Mammary epithelial cell (primary cell): ENCODE data around the gene SNX6.
"Not testable (repeated sequence)": the region's sequence is repeated elsewhere in the genome, so short reads cannot be mapped to it uniquely, and the experiment has no call there.

Experiments
- CTCF ChIP-seq, 2 donors: IDR thresholded peaks in 1 of 2; conservative IDR thresholded peaks in 1 of 2; 2 replicates each; pipeline ENCODE4 v1.5.1; 2011 to 2012; ENCODE audit warnings: inconsistent platforms in 2 of 2, low read length in 2 of 2, mild to moderate bottlenecking in 2 of 2, control low read depth in 1 of 2, low read depth in 1 of 2; ENCODE audit not compliant: insufficient read depth in 1 of 2; ENCODE audit errors: extremely low read depth in 1 of 2
- EZH2 ChIP-seq: IDR thresholded peaks from 2 replicates; pipeline ENCODE4 v1.6.1; 2012; ENCODE audit warnings: low read length, inconsistent platforms, borderline replicate concordance

GRCh38 chr14:34540181-34541059 is 89.5 kb downstream of the SNX6 start:
- TF ChIP-seq CTCF (conservative IDR thresholded peaks at IDR 0.05 in 1 of 2, IDR thresholded peaks at IDR 0.05 in 1 of 2; ENCODE audit: extremely low read depth in 1 of 2, insufficient read depth in 1 of 2, low read depth in 1 of 2, low read length in 2 of 2); EZH2: not testable (repeated sequence)
